T-helper 22 cell (primary cell): Measurements from ENCODE around the gene ESPN.

Source experiments
- DNase-seq: peaks from one replicate; pipeline ENCODE4 v3.0.0-alpha.2; 2020; ENCODE audit warnings: low read depth

ESPN gene

DNA sequence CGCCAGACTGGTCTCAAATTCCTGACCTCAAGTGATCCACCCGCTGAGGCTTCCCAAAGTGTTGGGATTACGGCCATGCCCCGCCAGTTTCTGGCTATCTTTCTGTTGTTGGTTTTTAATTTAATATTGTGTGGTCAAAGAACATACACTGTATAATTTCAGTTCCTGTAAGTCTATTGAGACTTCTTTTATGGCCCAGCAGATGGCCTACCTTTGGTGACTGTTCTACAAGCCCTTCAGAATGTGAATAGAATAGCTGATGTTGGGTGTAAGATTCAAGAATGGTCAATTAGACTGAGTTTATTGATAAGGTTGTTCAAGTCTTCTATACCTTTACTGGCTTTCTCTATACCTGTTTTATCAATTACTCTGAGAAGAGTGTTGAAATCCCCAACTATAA, 15.5 kb upstream of the ESPN start:
- DNase-seq, result no peak

- DNase-seq, result no peak
Measured at GRCh38 chr1:6409733-6410132, 14.8 kb upstream of the ESPN start.

DNA sequence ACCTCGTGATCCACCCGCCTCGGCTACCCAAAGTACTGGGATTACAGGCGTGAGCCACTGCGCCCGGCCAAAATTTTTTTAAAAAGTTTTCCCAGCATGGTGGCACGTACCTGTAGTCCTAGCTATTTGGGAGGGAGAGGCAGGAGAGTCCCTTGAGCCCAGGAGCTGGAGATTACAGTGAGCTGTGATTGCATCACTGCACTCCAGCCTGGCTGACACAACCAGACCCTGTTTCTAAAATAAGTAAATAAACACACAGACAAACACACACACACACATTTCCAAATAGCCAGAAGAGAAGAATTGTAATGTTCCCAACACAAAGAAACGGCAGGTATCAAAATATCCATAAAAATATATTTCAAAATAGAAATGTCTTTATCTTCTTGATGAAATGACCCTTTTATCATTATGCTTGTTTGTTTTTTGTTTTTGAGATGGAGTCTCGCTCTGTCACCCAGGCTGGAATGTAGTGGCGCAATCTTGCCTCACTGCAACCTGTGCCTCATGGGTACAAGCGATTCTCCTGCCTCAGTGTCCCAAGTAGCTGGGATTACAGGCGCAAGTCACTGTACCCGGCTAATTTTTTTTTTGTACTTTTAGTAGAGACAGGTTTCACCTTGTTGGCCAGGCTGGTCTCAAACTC, 14.2 kb upstream of the ESPN start:
- no peak for DNase-seq

DNA sequence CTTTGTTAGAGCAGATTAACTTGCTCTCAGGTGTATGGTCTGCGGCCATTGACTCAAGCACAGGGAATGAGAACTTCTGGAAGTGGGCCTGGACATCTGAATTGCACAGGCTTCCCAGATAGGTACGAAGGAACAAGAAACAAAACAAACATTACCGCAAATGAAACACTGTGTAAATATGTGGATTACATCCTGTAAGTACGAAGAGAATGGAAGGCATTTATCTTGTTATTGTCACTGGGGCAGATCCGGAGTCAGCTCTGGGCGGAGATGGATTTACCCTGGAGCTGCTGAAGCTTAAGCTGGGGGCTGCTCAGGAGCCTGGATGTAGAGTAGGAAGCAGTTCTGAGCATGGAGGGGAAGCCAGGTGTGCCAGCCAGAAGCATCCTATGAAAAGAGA, 11.7 kb upstream of the ESPN start:
- no peak for DNase-seq

- DNase-seq, result no peak
Measured at GRCh38 chr1:6414443-6414844, 10.1 kb upstream of the ESPN start.

- no peak for DNase-seq
Measured at GRCh38 chr1:6414881-6415626, 9.5 kb upstream of the ESPN start.

DNA sequence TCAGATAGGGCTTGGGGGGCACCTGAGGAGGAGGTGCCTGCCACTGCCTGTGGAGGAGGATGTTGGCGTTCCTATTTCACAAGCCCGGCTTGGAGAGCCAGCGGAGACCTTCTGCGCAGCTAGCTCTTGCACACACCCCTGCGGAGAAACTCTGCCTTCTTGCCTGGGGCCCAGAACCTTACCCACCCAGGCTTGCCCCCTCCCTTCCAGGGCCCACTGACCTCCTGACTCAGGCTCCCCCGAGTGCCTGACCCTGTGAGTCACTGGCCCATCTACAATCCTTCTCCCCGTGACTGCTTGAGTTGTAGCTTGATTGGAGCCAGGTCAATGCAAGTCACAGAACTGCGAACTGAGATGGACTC, 8.3 kb upstream of the ESPN start:
- DNase-seq, result no peak

DNA sequence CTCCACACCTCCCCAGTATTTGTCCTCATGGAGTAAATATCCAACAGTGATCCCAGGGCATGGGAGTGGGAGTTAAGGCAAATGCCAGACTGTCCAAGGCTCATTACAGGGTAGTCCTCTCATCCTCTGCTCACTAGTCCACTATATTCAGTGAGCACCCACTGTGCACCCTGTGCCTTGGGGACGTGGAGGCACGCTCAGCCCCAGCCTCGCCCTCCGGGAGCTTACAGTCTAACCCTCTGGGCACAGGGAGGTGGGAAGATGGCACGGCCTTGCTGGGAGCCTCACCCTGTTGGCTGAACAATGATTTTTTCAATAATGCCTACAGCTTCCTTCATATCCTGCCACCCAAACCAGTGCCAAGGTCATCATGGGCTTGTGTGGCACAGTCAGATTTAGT, 7.7 kb upstream of the ESPN start:
- DNase-seq, result no peak

DNA sequence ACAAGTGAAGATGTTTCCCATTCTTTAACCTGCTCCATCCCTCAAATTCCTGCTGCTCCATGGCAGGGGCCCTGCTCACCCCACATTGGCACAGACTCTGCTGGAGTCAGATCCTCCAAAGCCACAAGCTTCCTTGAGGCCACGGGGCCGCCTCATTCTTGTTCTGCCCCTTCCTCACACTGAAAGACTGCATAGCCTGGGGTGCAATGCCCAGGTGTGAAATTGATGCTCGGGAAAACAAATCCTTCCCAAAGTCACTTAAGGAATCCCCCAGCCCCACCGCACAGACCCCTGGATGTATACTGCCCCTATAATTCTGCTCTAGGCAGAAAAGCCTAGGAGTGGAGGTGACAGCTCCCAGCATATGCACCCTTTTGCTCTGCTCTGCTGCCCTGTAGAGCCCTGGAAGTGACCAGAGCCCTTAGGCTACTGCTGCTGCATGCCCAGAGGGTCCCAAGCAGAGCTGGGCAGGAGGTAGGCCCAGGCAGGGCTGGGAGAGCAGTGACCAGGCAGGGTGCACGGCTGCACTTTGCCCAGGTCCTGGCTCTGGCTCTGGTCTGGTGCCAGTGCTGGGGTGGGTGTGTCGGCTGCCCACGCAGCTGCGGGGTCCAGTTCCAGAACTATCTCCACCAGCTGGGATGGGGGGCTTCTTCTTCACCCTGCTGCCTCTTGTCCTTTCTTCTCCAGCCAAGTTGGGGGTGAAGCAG, 6.5 kb upstream of the ESPN start:
- DNase-seq, result no peak

GRCh38 chr1:6418668-6419396, 5.7 kb upstream of the ESPN start:
- no peak for DNase-seq

GRCh38 chr1:6419397-6419803, 5.2 kb upstream of the ESPN start:
- DNase-seq, result no peak

GRCh38 chr1:6419804-6420453, 4.6 kb upstream of the ESPN start, which contains the start of gene HES2:
HES2 (minus strand) TSS chr1:6419919; CDS start chr1:6419820, 99 bp downstream.
- DNase-seq, result no peak

- DNase-seq, result no peak
Measured at GRCh38 chr1:6420454-6421042, 4.0 kb upstream of the ESPN start.

DNA sequence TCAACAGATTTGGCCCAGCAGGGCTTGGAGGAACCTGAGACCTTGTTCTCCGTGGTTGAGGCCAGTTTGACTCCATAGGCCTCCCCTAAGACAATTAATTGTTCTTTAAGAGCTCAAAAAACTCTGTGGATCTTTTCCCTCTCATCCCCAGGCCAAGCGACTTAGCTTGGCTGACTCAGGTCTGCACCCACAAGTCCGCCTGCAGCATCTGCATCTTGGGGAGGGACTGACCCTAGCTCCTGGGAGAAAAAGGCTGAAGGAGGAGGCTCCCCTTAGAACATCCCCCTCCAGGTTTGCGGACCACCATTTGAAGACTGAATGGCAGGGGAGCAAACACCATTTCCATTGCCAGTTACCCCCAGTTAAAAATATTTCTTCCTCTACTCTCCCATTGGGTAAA, 3.3 kb upstream of the ESPN start:
- no peak for DNase-seq

GRCh38 chr1:6423321-6423999, 1.1 kb upstream of the ESPN start:
- DNase-seq, result peak; percentile 43

DNA sequence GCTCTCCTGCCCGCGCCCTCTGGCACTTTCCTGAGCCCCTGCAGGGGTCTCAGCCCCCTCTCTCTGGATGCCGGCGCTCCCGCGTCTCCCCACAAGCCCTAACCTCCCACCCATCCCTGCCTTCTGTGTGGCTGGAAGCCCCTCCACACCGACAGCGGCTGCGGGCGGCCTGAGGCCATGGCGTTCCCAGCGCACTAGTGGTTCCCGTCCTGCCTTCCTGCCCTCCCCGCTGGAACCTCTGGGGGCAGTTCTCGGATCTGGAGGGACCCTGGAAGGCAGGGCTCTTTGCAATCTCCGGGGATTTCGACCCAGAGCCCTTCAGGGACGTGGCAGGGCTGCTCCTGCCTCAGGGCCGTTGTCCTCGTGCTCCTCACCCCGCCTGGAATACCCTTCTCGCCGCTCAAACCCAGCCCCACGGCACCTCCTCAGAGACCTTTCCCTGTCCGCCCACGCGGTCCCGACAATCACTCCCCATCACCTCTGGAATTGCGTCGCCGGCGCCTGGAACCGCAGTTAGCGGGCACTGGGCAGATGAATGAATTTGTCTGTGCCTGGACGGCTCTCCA, 493 bp upstream of the ESPN start:
- DNase-seq, result no peak

DNA sequence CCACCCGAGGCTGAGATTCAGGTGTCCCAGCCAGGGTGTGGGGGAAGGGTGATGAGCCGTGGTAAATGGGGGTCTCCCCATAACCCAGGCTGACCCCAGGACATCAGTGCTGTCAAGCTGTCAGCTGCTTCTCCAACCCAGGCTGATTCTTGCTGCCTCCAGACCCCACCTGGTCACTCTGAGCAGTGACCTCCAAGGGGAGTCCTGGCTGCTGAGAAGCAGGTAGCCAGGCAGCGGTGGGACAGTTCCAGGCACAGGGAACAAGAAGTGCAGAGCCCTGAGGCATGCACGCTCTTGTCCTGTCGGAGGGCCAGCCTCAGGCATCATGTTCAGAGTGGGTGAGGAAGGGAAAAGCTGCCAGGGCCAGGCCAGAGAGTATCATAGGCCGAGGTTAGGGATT, 1.1 kb downstream of the ESPN start:
- no peak for DNase-seq

DNA sequence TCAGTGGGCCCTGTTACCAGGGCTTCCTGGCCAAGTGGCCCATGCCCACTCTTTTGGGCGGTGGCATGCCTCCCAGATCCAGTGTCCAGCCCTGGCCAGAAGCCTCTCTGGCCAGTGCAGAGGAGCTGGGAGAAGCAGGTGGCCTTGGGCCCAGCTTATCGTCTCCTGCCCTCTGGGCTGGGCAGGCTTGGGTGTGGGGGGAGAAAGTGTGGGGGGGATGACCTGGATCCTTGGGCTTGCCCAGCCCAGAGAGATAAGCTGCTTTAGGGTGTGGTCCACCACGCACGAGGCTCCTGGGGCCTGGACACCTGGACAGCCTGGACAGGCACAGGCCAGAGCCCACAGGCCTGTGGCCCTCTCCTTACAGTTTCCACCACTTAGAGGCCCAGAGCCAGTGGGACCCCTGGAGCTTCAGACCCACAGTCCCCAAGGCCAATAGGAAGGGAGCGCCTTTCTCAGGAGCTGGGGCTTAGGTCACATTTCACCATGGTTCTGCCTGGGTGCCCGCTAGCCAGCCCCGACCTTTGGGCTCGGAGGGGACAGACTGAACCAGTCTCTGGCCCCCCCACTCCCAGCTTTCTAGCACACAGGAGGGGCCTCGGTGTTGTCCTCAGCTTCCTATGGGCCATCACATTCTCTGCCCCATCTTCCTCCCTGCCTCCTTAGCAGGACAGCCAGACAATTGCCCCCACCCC, 1.8 kb downstream of the ESPN start:
- DNase-seq, result no peak

DNA sequence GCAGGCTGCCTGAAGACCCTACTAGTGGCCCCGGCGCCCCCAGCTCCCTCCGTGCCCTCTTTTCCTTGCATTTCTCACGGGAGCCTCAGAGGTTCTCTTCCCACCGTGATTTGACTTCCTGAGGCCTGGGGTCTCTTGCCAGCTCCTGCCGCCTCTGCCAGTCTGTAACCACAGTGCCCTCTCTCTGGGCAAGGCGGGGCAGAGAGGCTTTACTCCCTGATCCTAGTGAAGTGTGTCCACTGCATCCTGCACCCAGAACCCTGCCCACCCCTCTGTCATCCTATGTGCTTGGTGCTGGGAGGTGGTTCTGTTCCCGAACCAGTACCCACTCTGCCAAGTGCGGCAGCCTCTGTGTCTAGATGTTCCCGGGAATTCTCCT, 2.4 kb downstream of the ESPN start:
- no peak for DNase-seq
